Embryonic facial prominence (tissue), 1 donor: ENCODE data around the gene GIN1.
"Not testable (repeated sequence)": the region's sequence is repeated elsewhere in the genome, so short reads cannot be mapped to it uniquely, and the experiment has no call there.

Experiments
- DNase-seq: peaks from one replicate; pipeline ENCODE4 v3.0.0-alpha.2; 2016; ENCODE audit errors: extremely low spot score

Gene GIN1

DNA sequence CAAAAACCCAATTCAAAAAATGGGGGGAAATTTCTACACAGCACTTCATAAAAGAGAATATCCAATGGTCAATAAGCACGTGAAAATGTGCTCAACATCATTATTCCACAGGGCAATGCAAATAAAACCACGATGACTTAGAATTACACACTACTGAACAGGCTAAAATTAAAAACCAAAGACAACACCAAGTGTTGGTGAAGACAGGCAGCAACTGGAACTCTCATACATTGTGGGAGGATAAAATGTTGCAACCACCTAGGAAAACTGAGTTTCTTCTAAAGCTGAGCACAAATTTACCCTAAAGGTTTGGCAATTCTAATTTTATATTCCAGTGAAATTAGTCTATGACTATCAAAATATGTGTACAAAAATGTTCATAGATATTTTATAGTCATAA, 9.5 kb downstream of the GIN1 start:
- DNase-seq, result no peak

DNA sequence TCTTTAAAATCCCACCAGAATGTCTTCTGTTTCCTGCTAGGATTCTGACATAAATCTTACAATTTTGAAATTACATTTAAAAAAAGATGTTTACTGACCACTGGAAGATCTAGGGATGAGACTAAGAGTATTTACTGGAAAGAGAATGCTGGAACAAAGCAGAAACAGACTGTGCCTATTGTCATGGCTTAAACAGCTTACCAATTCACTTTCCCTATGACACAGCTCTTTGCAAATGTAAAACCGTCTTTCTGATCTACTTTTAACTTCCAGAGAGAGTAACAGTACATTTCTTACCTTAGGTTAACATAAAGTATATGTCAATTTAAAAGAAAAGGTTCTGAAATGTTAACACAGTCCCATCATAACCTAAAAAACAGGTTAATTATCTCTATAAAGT, 10.7 kb downstream of the GIN1 start:
- DNase-seq, result no peak

DNA sequence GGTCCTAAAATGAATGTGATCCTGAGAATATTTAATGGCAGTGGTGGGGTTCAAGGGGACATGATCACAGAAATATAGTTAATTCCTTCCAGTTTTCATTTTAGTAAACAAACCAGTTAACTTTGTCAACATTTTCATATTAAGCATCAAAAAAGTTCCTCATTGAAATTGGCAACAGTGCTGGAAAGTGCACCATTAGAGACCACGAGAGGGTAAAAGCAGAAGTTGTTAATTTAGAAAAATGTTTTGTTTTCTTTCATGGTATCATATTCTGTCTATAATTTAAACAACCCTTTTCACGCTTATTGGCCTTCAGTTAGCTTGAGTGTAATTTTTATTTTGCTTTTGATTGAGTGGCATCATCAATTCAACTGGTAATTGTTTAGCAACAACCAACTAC, 11.9 kb downstream of the GIN1 start:
- no peak for DNase-seq

DNA sequence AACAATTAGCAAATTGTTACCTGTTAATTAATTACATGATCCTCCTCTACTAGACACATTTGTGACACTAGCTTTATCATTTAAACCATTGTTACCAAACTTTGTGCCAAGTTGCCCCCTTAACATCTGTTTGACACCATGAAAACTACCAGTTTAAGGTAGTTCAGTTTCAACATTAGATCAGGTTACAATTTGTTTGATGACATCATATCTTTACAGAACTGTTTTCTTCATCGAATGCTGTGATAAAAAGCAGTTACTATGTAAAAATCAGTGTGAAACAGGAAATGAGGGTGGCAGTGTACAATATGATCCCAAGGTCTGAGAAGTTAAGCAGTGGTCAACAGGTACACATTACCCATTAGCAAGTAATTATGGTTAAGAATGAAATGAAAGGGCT, 17.7 kb downstream of the GIN1 start:
- no peak for DNase-seq

DNA sequence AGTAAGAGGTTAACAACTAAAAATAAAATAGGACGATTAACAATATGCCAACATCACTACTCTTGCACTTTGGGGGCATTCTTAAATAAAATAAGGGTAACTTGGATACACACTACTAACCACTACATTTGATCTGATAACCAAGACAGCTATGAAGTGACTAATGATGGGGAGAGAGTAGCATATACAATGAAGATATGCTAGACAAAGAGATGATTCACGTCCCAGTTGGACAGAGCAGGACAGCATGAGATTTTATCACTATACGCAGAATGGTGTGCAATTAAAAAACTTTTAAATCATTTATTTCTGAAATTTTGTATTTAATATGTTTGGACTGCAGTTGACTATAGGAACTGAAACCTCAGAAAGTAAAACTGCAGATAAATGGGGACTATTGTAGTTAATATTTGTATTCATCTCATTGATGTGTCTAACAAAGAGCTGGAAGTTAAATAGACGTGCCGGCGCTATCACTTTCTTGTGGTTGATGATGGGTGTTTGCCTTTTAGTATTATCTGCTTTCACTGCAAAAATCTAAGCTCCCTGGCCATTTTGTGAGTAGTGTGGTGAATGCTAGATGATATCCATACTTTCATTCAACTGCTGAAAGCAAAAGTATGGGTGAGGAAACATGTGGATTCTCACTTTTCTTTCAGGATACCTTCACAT, 18.7 kb downstream of the GIN1 start:
- no peak for DNase-seq

DNA sequence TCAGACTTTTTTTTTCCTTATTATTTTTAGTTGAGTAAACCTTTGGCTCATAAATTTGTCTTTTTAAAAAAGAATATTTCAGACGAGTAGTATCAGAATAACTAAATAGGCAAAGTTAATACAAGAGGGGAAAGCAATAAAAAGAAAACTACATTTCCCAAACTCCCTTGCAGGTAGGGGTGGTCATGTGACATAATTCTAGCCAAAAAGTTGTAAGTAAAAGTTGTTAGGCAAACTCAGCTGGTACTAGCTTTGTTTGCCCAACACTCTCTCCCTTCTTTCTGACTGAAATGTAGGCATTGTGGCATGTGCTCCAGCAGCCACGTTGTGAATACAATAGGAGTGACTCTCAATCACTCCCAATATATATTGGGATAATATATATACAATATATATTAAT, 20.9 kb downstream of the GIN1 start:
- DNase-seq, result no peak

DNA sequence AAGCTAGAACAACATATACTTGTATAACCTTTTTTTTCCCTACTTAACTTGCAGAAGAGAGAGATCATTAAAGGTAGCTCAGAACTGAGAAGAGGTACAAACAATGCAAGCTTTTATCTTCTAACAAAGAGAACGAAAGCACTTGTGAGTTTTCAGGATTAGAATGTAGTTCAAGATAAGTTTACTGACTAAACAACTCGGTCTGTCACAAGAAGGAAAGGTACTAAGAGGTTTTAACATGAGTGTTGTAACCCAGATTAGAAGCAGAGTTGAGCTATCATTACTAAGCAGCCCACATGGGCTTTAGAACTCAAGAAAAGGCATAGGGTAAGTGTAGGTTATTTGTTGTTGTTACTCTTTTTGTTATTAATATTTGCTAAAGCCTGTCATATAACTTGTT, 25.2 kb downstream of the GIN1 start:
- DNase-seq, result no peak

DNA sequence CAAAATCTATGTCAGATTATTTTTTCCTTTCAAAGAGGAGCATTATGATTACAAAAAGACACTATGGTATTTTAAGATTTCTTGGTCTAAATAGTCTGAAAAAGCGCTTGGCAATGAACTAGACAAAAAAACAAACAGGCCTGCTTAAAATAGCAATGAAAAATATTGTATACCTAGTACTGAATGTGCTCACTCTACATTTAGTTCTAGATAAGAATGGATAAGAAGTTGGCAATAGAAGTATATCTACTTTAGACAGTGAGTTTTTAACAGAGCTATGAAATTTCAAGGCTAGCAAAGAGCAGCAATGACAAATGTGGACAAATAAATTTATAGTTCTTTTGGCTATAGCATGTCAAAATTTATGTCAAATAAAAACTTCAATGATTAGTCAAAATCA, 26.2 kb downstream of the GIN1 start:
- no peak for DNase-seq

DNA sequence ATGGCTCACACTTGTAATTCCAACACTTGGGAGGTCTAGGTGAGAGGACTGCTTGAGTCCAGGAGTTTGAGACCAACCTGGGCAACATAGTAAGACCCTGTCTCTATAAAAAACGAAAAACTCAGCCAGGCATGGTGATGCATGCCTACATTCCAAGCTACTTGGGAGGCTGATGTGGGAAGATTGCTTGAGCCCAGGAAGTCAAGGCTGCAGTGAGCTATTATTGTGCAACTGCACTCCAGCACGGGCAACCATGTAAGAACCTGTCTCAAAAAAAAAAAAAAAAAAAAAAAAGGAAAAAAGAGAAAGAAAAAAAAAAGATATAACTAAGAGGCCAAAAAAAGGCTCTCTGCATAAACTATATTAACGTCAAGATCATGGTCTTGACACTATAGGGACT, 27.3 kb downstream of the GIN1 start:
- DNase-seq, result no peak

DNA sequence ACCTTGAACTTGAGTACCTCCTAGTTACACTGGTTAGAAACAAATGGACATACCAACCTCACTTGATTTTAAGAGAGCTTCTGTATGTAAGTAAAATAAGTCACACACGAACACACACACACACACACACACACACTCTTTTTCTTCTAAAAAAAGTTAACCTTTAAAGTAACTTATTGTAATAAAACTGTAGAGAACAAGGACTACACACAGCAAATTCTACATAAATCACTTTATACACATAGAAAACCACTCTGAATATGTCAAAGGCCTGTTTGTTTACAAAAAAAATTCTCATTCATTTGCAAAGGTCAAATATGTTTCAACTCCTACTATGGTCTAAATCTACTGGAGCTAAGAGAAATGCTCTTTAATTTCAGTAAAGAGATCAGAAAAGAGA, 29.1 kb downstream of the GIN1 start:
- no peak for DNase-seq

DNA sequence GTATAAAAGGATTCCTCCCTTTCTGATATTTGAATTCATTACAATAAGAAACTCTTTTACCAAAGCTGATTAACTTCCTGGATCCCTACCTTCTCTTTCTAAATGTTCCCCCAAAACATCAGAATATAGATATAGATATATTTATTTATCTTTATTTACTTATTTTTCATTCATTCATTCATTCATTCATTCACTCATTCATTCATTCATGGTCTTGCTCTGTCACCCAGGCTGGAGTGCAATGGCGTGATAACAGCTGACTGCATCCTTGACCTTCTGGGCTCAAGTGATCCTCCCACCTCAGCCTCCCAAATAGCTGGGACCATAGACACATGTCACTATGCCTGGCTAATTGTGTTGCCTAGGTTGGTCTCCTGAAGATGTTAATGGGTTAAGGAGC, 30.7 kb downstream of the GIN1 start:
- DNase-seq, result no peak

DNA sequence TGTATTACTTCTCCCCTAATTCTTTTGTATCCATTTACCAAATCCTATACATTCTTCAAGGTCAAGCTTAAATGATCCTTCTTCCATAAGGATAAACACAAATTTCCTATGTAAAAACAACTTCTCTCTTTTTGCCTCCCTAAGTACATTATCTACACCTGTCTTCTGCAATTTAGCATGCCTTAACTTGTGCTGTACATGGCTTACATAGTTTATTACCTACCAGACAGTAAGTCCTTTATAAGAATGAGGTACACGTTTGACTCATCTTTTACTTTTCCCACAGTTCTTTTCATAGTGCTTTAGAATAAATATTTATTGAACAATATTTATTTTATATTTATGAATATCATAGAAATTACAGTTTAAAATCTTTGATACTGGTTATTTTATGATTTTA, 33.4 kb downstream of the GIN1 start:
- DNase-seq, result no peak

DNA sequence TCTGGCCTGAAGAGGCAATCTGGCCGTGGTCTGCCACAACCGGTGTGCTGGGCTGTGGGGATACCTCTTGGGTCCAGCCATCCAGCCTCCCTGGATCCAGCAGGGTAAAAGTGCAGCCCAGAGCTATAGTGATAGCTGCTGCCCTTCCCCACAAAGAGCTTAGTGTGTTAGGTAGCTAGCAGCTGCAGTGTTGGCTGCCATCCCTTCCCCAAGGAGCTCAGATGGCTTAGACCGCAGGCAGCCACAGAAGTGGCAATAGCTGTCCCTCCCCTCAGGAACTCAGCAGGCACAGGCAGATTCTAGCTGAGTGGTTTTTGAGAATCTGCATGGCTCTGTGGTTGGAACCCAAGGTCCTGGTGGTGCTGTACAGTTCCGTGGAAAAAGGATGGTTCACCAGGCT, 40.1 kb downstream of the GIN1 start:
- DNase-seq, result no peak

DNA sequence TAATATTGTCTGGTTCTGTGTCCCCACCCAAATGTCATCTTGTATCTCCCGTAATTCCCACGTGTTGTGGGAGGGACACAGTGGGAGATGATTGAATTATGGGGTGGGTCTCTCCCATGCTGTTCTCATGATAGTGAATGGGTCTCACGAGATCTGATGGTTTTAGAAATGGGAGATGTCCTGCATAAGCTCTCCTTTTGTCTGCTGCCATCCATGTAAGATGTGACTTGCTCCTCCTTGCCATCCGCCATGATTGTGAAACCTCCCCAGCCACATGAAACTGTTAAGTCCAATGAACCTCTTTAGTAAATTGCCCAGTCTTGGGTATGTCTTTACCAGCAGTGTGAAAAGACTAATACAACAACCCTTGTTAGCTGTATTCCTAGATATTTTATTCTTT, 44.5 kb downstream of the GIN1 start:
- DNase-seq, result no peak

DNA sequence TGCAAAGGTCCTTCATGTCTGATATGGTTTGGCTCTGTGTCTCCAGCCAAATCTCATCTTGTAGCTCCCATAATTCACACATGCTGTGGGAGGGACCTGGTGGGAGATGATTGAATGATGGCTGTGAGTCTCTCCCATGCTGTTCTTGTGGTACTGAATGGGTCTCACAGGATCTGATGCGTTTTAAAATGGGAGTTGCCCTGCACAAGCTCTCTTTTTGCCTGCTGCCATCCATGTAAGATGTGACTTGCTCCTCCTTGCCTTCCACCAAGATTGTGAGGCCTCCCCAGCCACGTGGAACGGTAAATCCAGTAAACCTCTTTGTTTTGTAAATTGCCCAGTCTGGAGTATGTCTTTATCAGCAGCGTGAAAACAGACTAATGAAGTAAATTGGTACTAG, 46.4 kb downstream of the GIN1 start:
- not testable (repeated sequence) for DNase-seq

DNA sequence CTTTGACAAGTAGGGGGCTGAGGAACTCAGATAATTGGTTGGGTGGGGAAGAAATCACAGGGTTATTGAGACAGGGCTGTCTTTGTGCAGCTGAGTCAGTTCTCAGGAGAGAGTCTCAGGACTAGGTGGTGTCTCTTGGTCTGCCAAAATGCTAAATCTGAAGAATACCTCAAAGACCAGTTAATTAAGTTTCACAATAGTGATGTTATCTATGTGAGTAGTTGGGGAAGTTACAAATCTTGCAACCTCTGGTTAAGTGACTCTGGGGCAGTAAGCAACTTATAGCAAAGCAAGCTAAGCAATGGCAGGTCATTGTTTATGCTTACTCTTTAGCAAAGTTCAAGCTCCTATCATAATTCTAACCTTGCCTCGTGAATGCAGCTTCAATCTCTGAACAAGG, 53.6 kb downstream of the GIN1 start:
- DNase-seq, result no peak

DNA sequence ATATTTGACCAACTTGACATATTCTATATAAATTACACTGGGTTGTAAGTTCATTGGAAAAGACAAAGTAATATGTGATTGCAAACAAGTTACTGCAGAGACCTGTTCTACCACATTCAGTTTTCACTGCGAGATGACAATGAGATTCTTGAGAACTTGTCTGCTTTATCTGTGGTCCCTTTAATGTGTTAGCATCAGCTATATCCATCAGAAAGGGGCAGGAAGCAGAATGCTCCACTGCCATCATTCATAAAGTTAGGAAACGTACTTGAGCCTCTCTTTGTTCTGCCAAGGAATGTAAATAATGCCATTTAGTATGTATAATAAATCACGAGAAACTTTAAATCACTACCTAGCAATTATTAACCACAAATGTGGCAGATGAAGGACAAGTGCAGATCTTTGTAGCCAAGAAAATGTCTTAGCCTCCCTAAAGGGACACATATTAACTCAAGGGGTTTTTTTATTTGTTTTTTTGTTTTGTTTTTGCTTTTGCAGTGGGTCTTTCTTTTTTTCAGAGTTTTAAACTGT, 59.4 kb downstream of the GIN1 start:
- DNase-seq, result no peak

DNA sequence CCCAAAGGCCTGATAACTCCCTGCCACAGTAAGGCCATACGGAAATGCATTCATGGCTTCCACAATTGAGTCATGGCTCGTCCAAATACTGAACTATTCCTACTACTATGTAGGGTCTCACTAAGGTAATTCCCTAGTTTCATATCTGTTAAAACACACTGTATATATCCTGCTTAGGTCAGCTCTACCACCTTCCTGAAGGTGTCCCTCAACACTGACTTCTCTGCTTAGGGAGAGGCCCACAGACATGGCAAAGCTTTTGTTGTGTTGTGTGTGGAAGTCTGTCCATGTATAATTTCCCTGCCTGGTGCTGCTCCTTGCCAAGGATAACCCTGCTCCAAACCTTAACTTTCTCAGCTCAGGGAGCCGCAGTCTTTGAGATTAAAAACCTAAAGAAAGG, 60.4 kb downstream of the GIN1 start:
- no peak for DNase-seq

DNA sequence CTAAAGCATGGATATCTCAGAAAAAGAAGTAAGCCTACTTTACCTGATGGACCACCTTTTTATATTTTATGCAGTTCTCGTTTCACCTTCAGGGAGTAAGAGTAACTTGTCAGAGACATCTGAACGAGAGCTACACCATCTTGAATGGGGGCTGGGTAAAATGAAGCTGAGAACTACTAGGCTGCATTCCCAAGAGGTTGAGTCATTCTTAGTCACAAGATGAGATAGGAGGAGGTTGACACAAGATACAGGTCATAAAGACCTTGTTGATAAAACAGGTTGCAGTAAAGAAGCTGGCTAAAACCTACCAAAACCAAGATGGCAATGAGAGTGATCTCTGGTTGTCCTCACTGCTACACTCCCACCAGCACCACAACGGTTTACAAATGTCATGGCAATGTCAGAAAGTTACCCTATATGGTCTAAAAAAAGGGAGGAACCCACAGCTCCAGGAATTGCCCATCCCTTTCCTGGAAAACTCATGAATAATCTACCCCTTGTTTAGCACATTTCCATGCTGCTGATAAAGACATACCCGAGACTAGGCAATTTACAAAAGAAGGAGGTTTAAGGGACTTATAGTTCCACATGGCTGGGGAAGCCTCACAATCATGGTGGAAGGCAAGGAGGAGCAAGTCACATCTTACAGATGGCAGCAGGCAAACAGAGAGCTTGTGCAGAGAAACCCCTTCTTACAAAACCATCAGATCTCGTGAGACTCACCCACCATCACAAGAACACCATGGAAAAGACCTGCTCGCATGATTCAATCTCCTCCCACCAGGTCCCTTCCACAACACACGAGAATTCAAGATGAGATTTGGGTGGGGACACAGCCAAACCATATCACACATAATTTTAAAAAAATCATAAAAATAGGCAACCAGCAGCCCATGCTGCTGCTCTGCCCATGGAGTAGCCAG, 62.5 kb downstream of the GIN1 start:
- DNase-seq, result no peak

DNA sequence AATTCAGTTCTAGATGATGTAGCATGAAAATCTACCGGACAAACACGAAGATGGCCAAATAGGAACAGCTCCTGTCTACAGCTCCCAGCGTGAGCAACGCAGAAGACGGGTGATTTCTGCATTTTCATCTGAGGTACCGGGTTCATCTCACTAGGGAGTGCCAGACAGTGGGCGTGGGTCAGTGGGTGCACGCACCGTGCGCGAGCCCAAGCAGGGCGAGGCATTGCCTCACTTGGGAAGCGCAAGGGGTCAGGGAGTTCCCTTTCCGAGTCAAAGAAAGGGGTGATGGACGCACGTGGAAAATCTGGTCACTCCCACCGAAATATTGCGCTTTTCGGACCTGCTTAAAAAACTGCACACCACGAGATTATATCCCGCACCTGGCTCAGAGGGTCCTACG, 73.2 kb downstream of the GIN1 start:
- not testable (repeated sequence) for DNase-seq

DNA sequence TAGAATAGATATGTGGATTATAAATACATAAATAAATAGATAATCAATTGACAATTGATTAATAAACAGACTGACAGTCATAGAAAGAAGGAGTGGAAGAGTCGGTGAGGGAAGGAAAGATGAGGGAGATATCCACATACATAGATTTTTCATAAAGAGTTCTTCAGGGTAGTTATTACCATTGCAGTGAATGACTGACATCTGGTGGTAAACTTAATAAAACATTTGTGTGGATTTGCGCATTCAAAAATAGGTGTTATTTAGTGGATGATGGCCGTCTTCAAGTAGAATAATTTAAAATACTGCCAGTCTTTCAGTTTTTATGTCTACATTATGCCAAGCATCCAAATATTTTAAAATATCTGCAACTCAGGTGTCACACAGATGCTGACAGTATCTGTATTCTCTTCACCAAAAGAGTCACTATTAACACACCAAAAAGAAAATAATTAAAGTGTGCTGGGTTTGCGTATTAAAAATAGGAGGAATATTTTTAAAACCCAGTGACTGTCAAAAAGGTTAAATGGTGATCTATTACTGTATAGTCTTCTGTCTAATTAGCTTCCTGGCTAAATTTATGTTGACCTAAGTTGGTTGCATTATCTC, 78.8 kb downstream of the GIN1 start:
- DNase-seq, result peak; percentile 31

DNA sequence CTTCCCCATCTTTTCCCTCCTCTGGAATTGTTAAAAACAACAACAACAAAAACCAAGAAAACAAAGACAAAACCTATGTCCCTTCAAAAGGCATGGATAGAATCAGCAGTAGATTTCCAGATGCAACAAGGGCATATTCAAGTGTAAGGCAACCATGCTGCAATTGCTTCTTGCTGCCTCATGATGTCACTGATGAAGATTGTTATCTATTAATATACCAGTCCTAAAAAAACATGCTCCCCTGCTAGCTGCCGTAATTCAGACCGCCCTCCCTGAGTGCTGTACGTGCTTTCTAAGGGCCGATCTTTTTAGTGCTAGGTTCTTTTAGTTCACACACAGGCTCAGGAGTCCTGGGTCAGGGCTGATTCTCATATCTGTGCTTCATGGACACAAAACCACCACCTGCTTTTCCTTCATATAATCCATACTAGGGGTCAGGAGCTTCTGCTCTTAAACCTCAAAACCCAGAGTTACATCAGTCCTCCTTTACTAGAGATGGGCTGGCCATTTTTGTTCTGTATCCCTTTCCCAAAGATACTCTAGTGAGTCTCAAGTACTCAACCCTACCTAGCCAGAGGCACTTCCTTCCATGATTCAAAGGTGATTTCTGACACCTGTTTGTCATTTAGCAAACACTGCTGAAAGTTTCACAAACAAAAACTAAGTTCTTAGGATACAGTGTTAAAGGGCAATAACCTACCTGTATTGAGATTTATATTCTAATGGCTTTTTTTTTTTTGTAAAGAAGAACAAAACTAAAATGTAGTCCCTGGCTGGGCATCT, 82.1 kb downstream of the GIN1 start:
- DNase-seq, result no peak
